DND-41 (cell line): ENCODE measurements around the gene RASAL1.

Experiments used
- CTCF ChIP-seq: IDR thresholded peaks from 2 replicates; pipeline ENCODE4 v1.5.1; 2012; ENCODE audit warnings: borderline replicate concordance, low read length, moderate library complexity, mild to moderate bottlenecking; ENCODE audit not compliant: poor library complexity, severe bottlenecking; ENCODE audit errors: extremely low read depth
- EZH2 ChIP-seq: IDR thresholded peaks from 3 replicates; pipeline ENCODE4 v1.6.1; 2012; ENCODE audit warnings: borderline replicate concordance, low read depth, mild to moderate bottlenecking, moderate library complexity, low read length, inconsistent platforms; ENCODE audit not compliant: severe bottlenecking

DNA sequence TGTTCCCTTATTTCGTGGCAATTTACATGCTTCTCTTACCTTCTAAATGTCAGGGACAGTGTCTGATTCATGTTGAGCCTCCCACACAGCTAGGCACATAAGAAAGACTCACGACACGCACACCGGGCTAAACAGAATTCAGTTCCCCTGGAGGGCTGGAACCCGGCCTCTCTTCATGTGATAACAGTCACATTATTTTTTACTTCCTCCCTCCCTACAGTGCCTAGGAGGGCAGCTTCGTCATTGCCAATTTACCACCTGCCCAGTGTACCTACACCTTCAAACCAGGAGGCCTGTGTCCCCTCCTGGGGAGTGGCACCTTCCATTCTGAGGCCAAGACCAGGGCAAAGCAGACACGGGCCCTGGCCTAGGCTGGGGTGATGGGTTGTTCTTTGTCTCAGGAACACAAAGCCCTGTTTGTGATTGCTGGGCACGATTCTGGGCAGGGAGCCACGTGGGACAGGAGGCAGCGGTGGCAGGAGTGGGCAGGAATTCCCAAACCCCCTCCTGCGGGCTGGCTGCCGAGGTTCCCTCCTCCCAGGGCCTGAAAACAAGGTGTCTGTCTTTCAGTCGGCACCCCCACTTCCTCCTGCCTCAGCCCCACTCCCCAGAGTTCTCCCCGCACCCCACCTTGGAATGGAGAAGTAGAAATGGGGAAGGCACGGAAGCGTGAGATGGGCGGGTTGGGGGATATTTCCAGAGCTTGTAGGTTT, 6.8 kb upstream of the RASAL1 start:
- no peak for TF ChIP-seq CTCF
- no peak for TF ChIP-seq EZH2
